Mammary epithelial cell (primary cell): ENCODE measurements around the gene ASB6.

Experiments used
- EZH2 ChIP-seq: IDR thresholded peaks from 2 replicates; pipeline ENCODE4 v1.6.1; 2012; ENCODE audit warnings: low read length, inconsistent platforms, borderline replicate concordance
- TF ChIP-seq, protein P1 (sequence below), 2 donors: IDR thresholded peaks in 1 of 2; conservative IDR thresholded peaks in 1 of 2; 2 replicates each; pipeline ENCODE4 v1.5.1; 2011 to 2012; ENCODE audit warnings: inconsistent platforms in 2 of 2, low read length in 2 of 2, mild to moderate bottlenecking in 2 of 2, control low read depth in 1 of 2, low read depth in 1 of 2; ENCODE audit not compliant: insufficient read depth in 1 of 2; ENCODE audit errors: extremely low read depth in 1 of 2

DNA sequence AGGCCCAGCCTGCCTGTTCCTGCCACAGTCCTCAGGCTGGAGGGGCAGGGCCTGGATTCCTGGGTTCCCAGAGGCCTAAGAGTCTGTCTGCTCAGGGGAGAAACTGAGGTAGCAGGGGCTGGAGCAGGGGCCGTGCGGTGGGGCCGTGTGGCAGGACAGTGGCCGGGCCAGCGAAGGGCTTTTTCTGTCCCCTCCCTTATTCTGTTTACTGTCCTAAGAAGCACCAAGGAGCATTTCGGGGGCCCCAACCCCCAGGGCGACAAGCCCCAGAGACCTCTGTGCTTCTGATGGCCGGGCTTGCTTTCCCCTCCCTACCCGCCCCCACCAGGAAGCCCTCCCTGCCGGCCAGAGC, 6.8 kb upstream of the ASB6 start:
- TF ChIP-seq, protein P1, sequence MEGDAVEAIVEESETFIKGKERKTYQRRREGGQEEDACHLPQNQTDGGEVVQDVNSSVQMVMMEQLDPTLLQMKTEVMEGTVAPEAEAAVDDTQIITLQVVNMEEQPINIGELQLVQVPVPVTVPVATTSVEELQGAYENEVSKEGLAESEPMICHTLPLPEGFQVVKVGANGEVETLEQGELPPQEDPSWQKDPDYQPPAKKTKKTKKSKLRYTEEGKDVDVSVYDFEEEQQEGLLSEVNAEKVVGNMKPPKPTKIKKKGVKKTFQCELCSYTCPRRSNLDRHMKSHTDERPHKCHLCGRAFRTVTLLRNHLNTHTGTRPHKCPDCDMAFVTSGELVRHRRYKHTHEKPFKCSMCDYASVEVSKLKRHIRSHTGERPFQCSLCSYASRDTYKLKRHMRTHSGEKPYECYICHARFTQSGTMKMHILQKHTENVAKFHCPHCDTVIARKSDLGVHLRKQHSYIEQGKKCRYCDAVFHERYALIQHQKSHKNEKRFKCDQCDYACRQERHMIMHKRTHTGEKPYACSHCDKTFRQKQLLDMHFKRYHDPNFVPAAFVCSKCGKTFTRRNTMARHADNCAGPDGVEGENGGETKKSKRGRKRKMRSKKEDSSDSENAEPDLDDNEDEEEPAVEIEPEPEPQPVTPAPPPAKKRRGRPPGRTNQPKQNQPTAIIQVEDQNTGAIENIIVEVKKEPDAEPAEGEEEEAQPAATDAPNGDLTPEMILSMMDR (conservative IDR thresholded peaks at IDR 0.05 in 1 of 2, IDR thresholded peaks at IDR 0.05 in 1 of 2; ENCODE audit: extremely low read depth in 1 of 2, insufficient read depth in 1 of 2, low read depth in 1 of 2, low read length in 2 of 2): no peak
- TF ChIP-seq EZH2: no peak
